ENCODE data around the gene PLEKHG2.
A peak's percentile ranks its signal among the peaks of the same experiment; 100 is the strongest.
"Not testable (repeated sequence)": the region's sequence is repeated elsewhere in the genome, so short reads cannot be mapped to it uniquely, and the experiment has no call there.

The PLEKHG2 gene

GRCh38 chr19:39446365-39447084 is 34.1 kb downstream of the PLEKHG2 start:
- no peak for DNase-seq

GRCh38 chr19:39448271-39448670 is 35.8 kb downstream of the PLEKHG2 start:
- DNase-seq, result no peak

GRCh38 chr19:39449116-39449797 is 36.8 kb downstream of the PLEKHG2 start:
- no peak for DNase-seq

- DNase-seq, result not testable (repeated sequence)
These were observed 38.8 kb downstream of the PLEKHG2 start for GRCh38 chr19:39451257-39451656.

- no peak for DNase-seq
These were observed 50.9 kb downstream of the PLEKHG2 start for GRCh38 chr19:39463403-39463802.

GRCh38 chr19:39465956-39466747 is 53.7 kb downstream of the PLEKHG2 start:
- no peak for DNase-seq

- DNase-seq, result no peak
These were observed 55.5 kb downstream of the PLEKHG2 start for GRCh38 chr19:39467941-39468340.

- no peak for DNase-seq
These were observed 56.6 kb downstream of the PLEKHG2 start for GRCh38 chr19:39469036-39469435.

- DNase-seq, result no peak
These were observed 57.1 kb downstream of the PLEKHG2 start for GRCh38 chr19:39469567-39469966.

- no peak for DNase-seq
These were observed 58.4 kb downstream of the PLEKHG2 start for GRCh38 chr19:39470724-39471339.

GRCh38 chr19:39471756-39472536 is 59.5 kb downstream of the PLEKHG2 start:
- DNase-seq, result no peak

GRCh38 chr19:39472746-39473442 is 60.4 kb downstream of the PLEKHG2 start:
- DNase-seq, result no peak

- no peak for DNase-seq
These were observed 61.0 kb downstream of the PLEKHG2 start for GRCh38 chr19:39473443-39473960.

- peak; percentile 17 for DNase-seq
These were observed 61.7 kb downstream of the PLEKHG2 start for GRCh38 chr19:39474139-39474620.

GRCh38 chr19:39475748-39476147 is 63.3 kb downstream of the PLEKHG2 start:
- DNase-seq, result no peak
